CD1c-positive myeloid dendritic cell (primary cell): ENCODE results near the gene EPHB6.

Source experiments
- DNase-seq: peaks from one replicate; pipeline ENCODE4 v3.0.0-alpha.2; 2016; ENCODE audit errors: extremely low spot score

Gene EPHB6

DNA sequence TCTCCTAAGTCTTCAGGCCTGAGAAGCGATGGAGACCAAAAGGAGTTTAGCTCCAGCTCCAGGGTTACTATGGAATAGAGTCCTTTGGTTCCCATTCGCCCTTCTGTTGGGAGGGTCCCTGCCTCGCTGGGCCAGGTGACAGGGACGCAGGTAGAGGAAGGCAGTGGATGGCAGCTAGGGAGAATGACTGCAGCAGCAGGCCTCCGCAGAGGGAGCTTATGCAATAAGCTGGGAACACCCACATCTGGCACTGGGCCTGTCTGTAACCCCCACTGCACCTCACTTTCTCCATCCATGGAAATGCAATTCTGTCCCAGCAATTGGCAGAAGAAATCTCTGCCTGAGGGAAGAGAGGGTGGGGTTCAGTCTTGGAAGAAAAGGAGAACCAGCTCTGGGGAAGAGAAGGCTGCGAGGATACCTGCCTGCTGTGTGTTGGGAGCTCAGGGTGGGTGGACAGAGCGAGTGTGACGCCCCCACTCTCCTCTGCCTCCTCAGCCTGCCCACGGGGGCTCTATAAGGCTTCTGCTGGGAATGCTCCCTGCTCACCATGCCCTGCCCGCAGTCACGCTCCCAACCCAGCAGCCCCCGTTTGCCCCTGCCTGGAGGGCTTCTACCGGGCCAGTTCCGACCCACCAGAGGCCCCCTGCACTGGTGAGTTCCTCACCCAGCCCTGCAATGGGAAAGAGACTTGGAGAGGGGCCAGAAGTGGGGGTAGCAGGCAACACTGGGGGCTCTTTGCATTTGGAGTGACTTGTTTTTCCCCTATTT is 10.3 kb downstream of the EPHB6 start:
- DNase-seq: no peak

DNA sequence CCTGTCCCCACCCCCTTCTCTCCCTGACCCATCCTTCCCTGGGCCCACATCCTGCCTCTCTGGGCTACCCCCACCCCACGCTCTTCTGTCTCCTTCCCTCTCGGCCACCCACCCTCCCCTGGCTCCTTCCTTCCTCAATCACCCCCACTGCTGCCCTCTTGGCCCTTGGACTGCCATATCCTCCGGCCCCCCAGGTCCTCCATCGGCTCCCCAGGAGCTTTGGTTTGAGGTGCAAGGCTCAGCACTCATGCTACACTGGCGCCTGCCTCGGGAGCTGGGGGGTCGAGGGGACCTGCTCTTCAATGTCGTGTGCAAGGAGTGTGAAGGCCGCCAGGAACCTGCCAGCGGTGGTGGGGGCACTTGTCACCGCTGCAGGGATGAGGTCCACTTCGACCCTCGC is 10.9 kb downstream of the EPHB6 start:
- DNase-seq: no peak

GRCh38 chr7:142866361-142867096 is 11.7 kb downstream of the EPHB6 start:
- DNase-seq: no peak

- no peak for DNase-seq
Observed at GRCh38 chr7:142867097-142867378, 12.2 kb downstream of the EPHB6 start.

- DNase-seq: no peak
Observed at GRCh38 chr7:142867398-142868187, 12.7 kb downstream of the EPHB6 start.

DNA sequence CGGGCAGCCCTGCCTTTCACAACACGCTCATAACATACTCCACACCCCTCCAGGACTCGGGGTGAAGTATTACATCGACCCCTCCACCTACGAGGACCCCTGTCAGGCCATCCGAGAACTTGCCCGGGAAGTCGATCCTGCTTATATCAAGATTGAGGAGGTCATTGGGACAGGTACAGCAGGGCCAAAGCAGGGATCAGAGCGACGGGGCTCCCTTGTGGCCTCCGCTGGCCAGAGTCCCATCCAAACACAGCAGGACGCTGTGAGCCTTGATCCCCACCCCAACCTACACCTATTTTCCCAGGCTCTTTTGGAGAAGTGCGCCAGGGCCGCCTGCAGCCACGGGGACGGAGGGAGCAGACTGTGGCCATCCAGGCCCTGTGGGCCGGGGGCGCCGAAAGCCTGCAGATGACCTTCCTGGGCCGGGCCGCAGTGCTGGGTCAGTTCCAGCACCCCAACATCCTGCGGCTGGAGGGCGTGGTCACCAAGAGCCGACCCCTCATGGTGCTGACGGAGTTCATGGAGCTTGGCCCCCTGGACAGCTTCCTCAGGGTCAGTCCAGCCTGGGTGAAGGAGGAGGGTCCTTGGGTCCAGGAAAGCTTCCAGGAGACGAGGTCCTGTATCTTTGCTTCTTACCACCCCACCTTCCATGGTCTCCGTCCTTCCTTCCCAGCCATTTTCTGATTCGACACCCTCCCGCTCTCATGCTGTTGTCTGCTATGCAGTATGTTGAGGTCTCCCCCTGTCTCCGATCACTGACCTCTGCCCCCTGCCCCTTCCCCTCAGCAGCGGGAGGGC is 13.5 kb downstream of the EPHB6 start:
- DNase-seq: no peak

GRCh38 chr7:142868986-142869415 is 14.1 kb downstream of the EPHB6 start:
- no peak for DNase-seq

DNA sequence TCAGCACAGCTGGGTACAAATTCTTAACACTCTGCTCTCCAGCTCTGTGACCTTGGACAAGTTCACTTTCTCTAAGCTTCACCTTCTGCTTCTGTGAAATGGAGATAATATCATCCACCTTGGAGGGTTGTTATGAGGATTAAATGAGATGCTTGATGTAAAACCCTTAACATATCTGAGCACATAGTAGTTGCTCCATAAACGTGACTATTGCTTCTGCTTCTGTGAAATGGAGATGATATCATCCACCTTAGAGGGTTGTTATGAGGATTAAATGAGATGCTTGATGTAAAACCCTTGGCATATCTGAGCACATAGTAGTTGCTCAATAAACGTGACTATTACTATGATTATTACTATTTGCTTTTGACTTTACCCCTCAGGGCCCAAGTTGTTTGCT is 14.6 kb downstream of the EPHB6 start:
- no peak for DNase-seq

- no peak for DNase-seq
Observed at GRCh38 chr7:142870147-142870559, 15.3 kb downstream of the EPHB6 start.

DNA sequence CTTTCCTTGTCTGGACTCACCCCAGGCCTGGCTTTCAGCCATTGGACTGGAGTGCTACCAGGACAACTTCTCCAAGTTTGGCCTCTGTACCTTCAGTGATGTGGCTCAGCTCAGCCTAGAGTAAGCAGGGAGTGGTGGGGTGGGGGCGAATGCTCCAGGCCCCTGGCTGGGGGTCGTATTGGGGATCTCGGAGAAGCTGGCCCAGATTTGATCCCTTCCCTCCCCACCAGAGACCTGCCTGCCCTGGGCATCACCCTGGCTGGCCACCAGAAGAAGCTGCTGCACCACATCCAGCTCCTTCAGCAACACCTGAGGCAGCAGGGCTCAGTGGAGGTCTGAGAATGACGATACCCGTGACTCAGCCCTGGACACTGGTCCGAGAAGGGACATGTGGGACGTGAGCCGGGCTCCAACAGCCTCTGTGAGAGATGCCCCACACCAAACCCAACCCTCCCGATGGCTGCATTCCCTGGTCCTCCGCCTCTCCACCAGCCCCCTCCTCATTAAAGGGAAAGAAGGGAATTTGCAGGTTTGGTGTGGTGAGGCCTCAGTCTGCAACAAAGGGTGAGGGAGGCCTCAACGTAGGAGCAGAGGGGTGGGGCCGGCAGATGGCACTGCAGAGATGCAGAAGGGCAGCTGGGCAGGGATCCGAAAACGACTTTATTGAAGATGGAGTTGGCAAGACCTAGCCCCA is 15.8 kb downstream of the EPHB6 start:
- DNase-seq: no peak

GRCh38 chr7:142871260-142872105 is 16.6 kb downstream of the EPHB6 start:
- no peak for DNase-seq

- no peak for DNase-seq
Observed at GRCh38 chr7:142872106-142872675, 17.3 kb downstream of the EPHB6 start.

- DNase-seq: peak; percentile 23
Observed at GRCh38 chr7:142873281-142873784, 18.5 kb downstream of the EPHB6 start.

DNA sequence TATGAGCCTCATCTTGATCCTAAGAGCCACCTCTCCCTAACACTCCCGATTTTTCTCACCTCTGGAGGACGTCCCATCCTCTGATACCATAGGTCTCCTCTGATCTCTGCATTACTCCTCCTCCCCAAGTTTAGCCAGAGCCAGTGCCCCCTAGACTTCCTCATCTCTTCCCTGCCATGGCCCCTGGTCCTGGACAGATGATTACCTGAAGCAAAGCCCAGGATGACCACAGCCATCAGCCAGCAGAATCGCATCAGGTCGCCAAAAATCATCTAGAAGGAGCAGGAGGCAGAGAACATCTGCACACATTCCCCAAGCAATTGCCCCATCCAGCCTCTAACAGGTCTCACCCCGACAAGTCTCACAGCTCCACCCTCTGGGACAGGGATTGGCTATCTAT is 19.0 kb downstream of the EPHB6 start:
- DNase-seq: no peak

GRCh38 chr7:142874409-142874808 is 19.5 kb downstream of the EPHB6 start:
- DNase-seq: no peak

DNA sequence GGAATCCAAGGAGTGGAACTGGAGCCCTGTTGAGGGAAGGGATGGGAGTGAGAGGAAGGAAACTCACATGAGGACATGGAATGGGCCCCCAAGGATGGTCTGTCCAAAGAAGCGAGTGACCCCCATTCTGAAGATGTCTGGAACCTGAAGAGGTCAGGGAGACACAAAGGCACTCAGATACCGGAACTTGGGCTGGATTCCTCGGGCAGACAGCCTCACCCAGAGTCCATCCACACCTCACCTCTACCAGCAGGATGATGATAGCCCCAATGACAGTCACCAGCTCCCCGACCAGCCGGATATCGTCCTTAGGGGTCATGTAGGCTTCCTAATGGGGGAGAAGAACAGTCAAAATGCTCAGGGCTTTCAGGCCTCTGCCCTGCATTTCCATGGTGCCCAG is 20.0 kb downstream of the EPHB6 start:
- DNase-seq: no peak

GRCh38 chr7:142875456-142875855 is 20.6 kb downstream of the EPHB6 start:
- no peak for DNase-seq

DNA sequence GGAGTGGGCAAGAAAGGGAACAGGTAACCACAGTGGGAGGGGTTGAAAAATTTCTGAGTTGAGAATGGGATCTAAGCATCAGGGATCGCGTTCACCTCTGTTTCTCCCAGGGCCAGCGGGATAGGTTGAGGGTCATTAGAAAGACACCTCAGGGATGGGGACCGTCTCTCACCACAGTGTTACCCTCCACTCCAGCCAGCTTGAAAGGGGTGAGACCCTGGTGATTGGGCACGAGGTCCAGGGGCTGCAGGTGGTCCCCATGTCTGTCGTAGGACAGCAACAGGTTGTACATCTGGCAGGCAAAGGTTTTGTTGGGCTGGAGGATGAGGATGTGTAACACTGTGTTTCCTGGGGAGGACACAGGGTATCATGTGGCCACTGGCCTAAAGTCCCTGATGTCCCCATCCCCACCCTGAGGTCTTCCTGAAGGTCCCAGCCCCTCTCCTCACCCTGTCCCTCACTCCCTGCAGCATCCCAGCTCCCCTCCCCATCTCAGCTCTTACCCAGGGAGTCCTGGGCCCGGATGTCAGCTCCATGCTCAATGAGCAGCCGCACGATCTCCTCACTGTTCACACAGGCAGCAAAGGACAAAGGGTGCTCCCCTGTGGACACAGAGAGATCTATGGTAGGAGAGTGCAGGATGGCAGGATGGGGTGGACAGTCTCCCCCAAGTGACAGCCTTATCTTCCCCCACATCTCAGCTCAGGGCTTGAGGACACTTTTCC is 21.5 kb downstream of the EPHB6 start:
- no peak for DNase-seq
